Endodermal cell (in vitro differentiated cells): Measurements from ENCODE around the gene NAIF1. TPM values are rescaled to one million over a fixed set of nuclear protein-coding genes. Genes with fewer than 3 reads are reported as not detected.

Source experiments
- DNase-seq: peaks from one replicate; pipeline ENCODE4 v3.0.0-alpha.2; 2017
- H3K27ac ChIP-seq: 2 replicates; pipeline ENCODE4 v1.5.1; 2013; ENCODE audit warnings: mild to moderate bottlenecking, low read depth, low read length, moderate library complexity
- H3K27me3 ChIP-seq: 2 replicates; pipeline ENCODE4 v1.6.1; 2013; ENCODE audit warnings: mild to moderate bottlenecking, low read length, moderate library complexity; ENCODE audit not compliant: insufficient read depth, control insufficient read depth, poor library complexity, severe bottlenecking
- H3K36me3 ChIP-seq: 2 replicates; pipeline ENCODE4 v1.7.0; 2013; ENCODE audit warnings: mild to moderate bottlenecking, low read length, moderate library complexity; ENCODE audit not compliant: control insufficient read depth, insufficient read depth
- H3K4me1 ChIP-seq: one replicate; pipeline ENCODE4 v1.7.0; 2013; ENCODE audit warnings: low read length; ENCODE audit not compliant: control insufficient read depth, insufficient read depth
- H3K4me3 ChIP-seq: 2 replicates; pipeline ENCODE4 v1.5.1; 2013; ENCODE audit warnings: mild to moderate bottlenecking, low read length, moderate library complexity
- H3K9ac ChIP-seq: 2 replicates; pipeline ENCODE4 v1.6.1; 2013; ENCODE audit warnings: mild to moderate bottlenecking, low read length, moderate library complexity; ENCODE audit not compliant: poor library complexity, severe bottlenecking; ENCODE audit errors: extremely low read depth
- H3K9me3 ChIP-seq: 2 replicates; pipeline ENCODE4 v1.6.1; 2013; ENCODE audit warnings: mild to moderate bottlenecking, low read length, moderate library complexity; ENCODE audit not compliant: control insufficient read depth
- H3K27ac Mint-ChIP-seq: 2 replicates; pipeline ENCODE4 v1.8.0; 2020; ENCODE audit warnings: mixed read lengths
- H3K27me3 Mint-ChIP-seq: 2 replicates; pipeline ENCODE4 v1.8.0; 2021; ENCODE audit warnings: mild to moderate bottlenecking, mixed read lengths; ENCODE audit not compliant: insufficient read depth
- H3K36me3 Mint-ChIP-seq: 2 replicates; pipeline ENCODE4 v1.8.0; 2020; ENCODE audit warnings: low read depth, mixed read lengths
- H3K4me1 Mint-ChIP-seq: 2 replicates; pipeline ENCODE4 v1.8.0; 2020; ENCODE audit warnings: mixed read lengths
- H3K4me3 Mint-ChIP-seq: 2 replicates; pipeline ENCODE4 v1.8.0; 2020; ENCODE audit warnings: mild to moderate bottlenecking, moderate library complexity, mixed read lengths
- H3K9me3 Mint-ChIP-seq: 2 replicates; pipeline ENCODE4 v1.8.0; 2020; ENCODE audit warnings: mild to moderate bottlenecking, mixed read lengths
- CTCF ChIP-seq: fragments of 200-600 bp; sonication (generic); conservative IDR thresholded peaks from 2 replicates; pipeline ENCODE4 v1.5.0; 2021; ENCODE audit warnings: antibody characterized with exemption, mild to moderate bottlenecking
- WGBS, 2 experiments: methylation state at CpG; one replicate each; pipeline versions ENCODE4 v1.1.5 to v1.1.7; 2013; ENCODE audit warnings: missing lambda C conversion rate in 2 of 2, mixed read lengths in 1 of 2; ENCODE audit not compliant: insufficient coverage in 1 of 2, insufficient read length in 1 of 2; 5-methylcytosine and 5-hydroxymethylcytosine counted together
- total RNA-seq, 2 donors: library from RNA; stranded (reverse); fragmentation: NEBNext Ultra II Directional in 1 of 2; extraction: Animal tissue kit (Norgen Biotek cat#: 25700) in 1 of 2; gene quantifications; 2 replicates in 1 of 2; 3 replicates in 1 of 2; pipeline ENCODE4 v1.2.1, GENCODE V29; 2021

The NAIF1 gene
- total RNA-seq, 2 donors from 2014 or later = 6.2 to 6.6 TPM

- H3K36me3 ChIP-seq = no peaks in the 10 kb centered on the region
- DNase-seq = peak; percentile 76
- Mint-ChIP-seq H3K27me3 (no peaks in the 10 kb centered on the region), H3K4me3 (no peak overlapping the region), H3K36me3 (peaks cover 2% of the 10 kb centered on the region), H3K27ac (peak overlapping the region; percentile 64), H3K9me3 (no peaks in the 10 kb centered on the region), H3K4me1 (peaks cover 24% of the 10 kb centered on the region)
- no peak overlapping the region for H3K4me3 ChIP-seq
- no peaks in the 10 kb centered on the region for H3K9me3 ChIP-seq
- peak; percentile 42 for TF ChIP-seq CTCF
- 86 to 87% methylated on average over 13 to 14 of the region's 14 CpGs for WGBS, 2 experiments
- H3K4me1 ChIP-seq = peaks cover 24% of the 10 kb centered on the region
- no peaks in the 10 kb centered on the region for H3K27me3 ChIP-seq
- no peak overlapping the region for H3K9ac ChIP-seq
- H3K27ac ChIP-seq = no peak overlapping the region
Observed at GRCh38 chr9:128056887-128057723, 10.0 kb downstream of the NAIF1 start.

- 81% methylated on average over 3 of the region's 3 CpGs; no CpG with 5 or more reads in 1 of the 2 experiments for WGBS, 2 experiments
- no peak overlapping the region for H3K27ac ChIP-seq
- no peak overlapping the region for H3K4me3 ChIP-seq
- peak; percentile 66 for DNase-seq
- no peak overlapping the region for H3K9ac ChIP-seq
- no peaks in the 10 kb centered on the region for H3K27me3 ChIP-seq
- peaks cover 24% of the 10 kb centered on the region for H3K4me1 Mint-ChIP-seq
- H3K9me3 Mint-ChIP-seq = no peaks in the 10 kb centered on the region
- H3K27ac Mint-ChIP-seq = no peak overlapping the region
- no peak overlapping the region for H3K4me3 Mint-ChIP-seq
- no peaks in the 10 kb centered on the region for H3K27me3 Mint-ChIP-seq
- H3K36me3 Mint-ChIP-seq = peaks cover under 1% of the 10 kb centered on the region
- peaks cover 24% of the 10 kb centered on the region for H3K4me1 ChIP-seq
- H3K9me3 ChIP-seq = no peaks in the 10 kb centered on the region
- no peak for TF ChIP-seq CTCF
- H3K36me3 ChIP-seq = no peaks in the 10 kb centered on the region
Observed at GRCh38 chr9:128056086-128056485, 11.0 kb downstream of the NAIF1 start.

GRCh38 chr9:128055344-128056040, 11.6 kb downstream of the NAIF1 start:
- DNase-seq = peak; percentile 70
- H3K27ac Mint-ChIP-seq = peak overlapping the region; percentile 30
- H3K4me3 Mint-ChIP-seq = no peak overlapping the region

More at GRCh38 chr9:128055344-128056040, 11.6 kb downstream of the NAIF1 start:
- Histone ChIP-seq H3K4me3 (no peak overlapping the region), H3K27me3 (no peaks in the 10 kb centered on the region), H3K27ac (no peak overlapping the region), H3K9ac (no peak overlapping the region), H3K9me3 (no peaks in the 10 kb centered on the region), H3K36me3 (no peaks in the 10 kb centered on the region), H3K4me1 (peaks cover 24% of the 10 kb centered on the region)
- Mint-ChIP-seq H3K9me3 (no peaks in the 10 kb centered on the region), H3K27me3 (no peaks in the 10 kb centered on the region), H3K4me1 (peaks cover 24% of the 10 kb centered on the region), H3K36me3 (no peaks in the 10 kb centered on the region)
- WGBS, 2 experiments = 59 to 67% methylated on average over 5 to 7 of the region's 7 CpGs
- no peak for TF ChIP-seq CTCF
